Activated CD4-positive, CD25-positive, alpha-beta regulatory T cell treated with anti-CD3 and anti-CD28 coated beads, Interleukin-2, amount 50 U/mL, for 72 hours (primary cell): ENCODE data around the gene CPNE9.

Source experiments
- DNase-seq: peaks from one replicate; pipeline ENCODE4 v3.0.0; 2021

Gene CPNE9

GRCh38 chr3:9717563-9717962 lies 13.9 kb downstream of the CPNE9 start:
- no peak for DNase-seq

- DNase-seq, result no peak
Measured at GRCh38 chr3:9718118-9718517, 14.5 kb downstream of the CPNE9 start.

- DNase-seq, result no peak
Measured at GRCh38 chr3:9721015-9721699, 17.5 kb downstream of the CPNE9 start.

- DNase-seq, result no peak
Measured at GRCh38 chr3:9721700-9722060, 18.0 kb downstream of the CPNE9 start.

- DNase-seq, result no peak
Measured at GRCh38 chr3:9725775-9726515, 22.3 kb downstream of the CPNE9 start.

- no peak for DNase-seq
Measured at GRCh38 chr3:9727041-9727595, 23.5 kb downstream of the CPNE9 start.

- DNase-seq, result no peak
Measured at GRCh38 chr3:9727743-9728142, 24.1 kb downstream of the CPNE9 start.

- no peak for DNase-seq
Measured at GRCh38 chr3:9729419-9729818, 25.8 kb downstream of the CPNE9 start.

- no peak for DNase-seq
Measured at GRCh38 chr3:9730657-9731205, 27.1 kb downstream of the CPNE9 start.

GRCh38 chr3:9731206-9732079 lies 27.8 kb downstream of the CPNE9 start, which contains the start of gene BRPF1:
Gene BRPF1, plus strand, starts transcription at chr3:9731735. Its CDS starts 2,406 bp downstream, at chr3:9734141.
- DNase-seq, result peak; percentile 96

- peak; percentile 50 for DNase-seq
Measured at GRCh38 chr3:9732080-9732739, 28.6 kb downstream of the CPNE9 start.

- DNase-seq, result no peak
Measured at GRCh38 chr3:9732740-9733115, 29.1 kb downstream of the CPNE9 start.

GRCh38 chr3:9736831-9737230 lies 33.2 kb downstream of the CPNE9 start:
- DNase-seq, result no peak

- no peak for DNase-seq
Measured at GRCh38 chr3:9739181-9739580, 35.5 kb downstream of the CPNE9 start.

GRCh38 chr3:9742560-9742959 lies 38.9 kb downstream of the CPNE9 start:
- DNase-seq, result no peak

- no peak for DNase-seq
Measured at GRCh38 chr3:9743548-9743947, 39.9 kb downstream of the CPNE9 start.

GRCh38 chr3:9744162-9744561 lies 40.5 kb downstream of the CPNE9 start:
- DNase-seq, result no peak

- DNase-seq, result no peak
Measured at GRCh38 chr3:9745521-9745920, 41.9 kb downstream of the CPNE9 start.

- DNase-seq, result no peak
Measured at GRCh38 chr3:9746330-9746729, 42.7 kb downstream of the CPNE9 start.

GRCh38 chr3:9747267-9747666 lies 43.6 kb downstream of the CPNE9 start:
- DNase-seq, result no peak

- no peak for DNase-seq
Measured at GRCh38 chr3:9748031-9748430, 44.4 kb downstream of the CPNE9 start.

GRCh38 chr3:9749296-9749644 lies 45.6 kb downstream of the CPNE9 start:
- no peak for DNase-seq
